Trophoblast cell (in vitro differentiated cells and primary cell): ENCODE measurements around the gene CTNNA1.

Experiments used
- DNase-seq, 2 donors: peaks; one replicate each; pipeline ENCODE4 v3.0.0-alpha.2; 2016
- H2AFZ ChIP-seq: 2 replicates; pipeline ENCODE4 v1.6.1; 2013; ENCODE audit warnings: low read length, moderate library complexity, mild to moderate bottlenecking; ENCODE audit not compliant: insufficient read depth, poor library complexity
- H2AK5ac ChIP-seq: 2 replicates; pipeline ENCODE4 v1.6.1; 2013; ENCODE audit warnings: mild to moderate bottlenecking, low read length
- H2BK120ac ChIP-seq: 2 replicates; pipeline ENCODE4 v1.6.1; 2013; ENCODE audit warnings: low read length, mild to moderate bottlenecking, moderate library complexity; ENCODE audit not compliant: insufficient read depth, poor library complexity
- H2BK12ac ChIP-seq: 2 replicates; pipeline ENCODE4 v1.6.1; 2013; ENCODE audit warnings: mild to moderate bottlenecking, low read length, moderate library complexity
- H2BK5ac ChIP-seq: 2 replicates; pipeline ENCODE4 v1.6.1; 2013; ENCODE audit warnings: low read length, low read depth, moderate library complexity, mild to moderate bottlenecking; ENCODE audit not compliant: poor library complexity
- H3K14ac ChIP-seq: 2 replicates; pipeline ENCODE4 v1.6.1; 2013; ENCODE audit warnings: mild to moderate bottlenecking, low read length
- H3K18ac ChIP-seq: 2 replicates; pipeline ENCODE4 v1.6.1; 2013; ENCODE audit warnings: mild to moderate bottlenecking, low read length
- H3K23ac ChIP-seq: 2 replicates; pipeline ENCODE4 v1.6.1; 2013; ENCODE audit warnings: low read length
- H3K27ac ChIP-seq: 2 replicates; pipeline ENCODE4 v1.5.1; 2013; ENCODE audit warnings: low read depth, mild to moderate bottlenecking, inconsistent platforms, low read length, moderate library complexity
- H3K27me3 ChIP-seq: 2 replicates; pipeline ENCODE4 v1.6.1; 2013; ENCODE audit warnings: inconsistent platforms, mild to moderate bottlenecking, low read length, moderate library complexity; ENCODE audit not compliant: insufficient read depth
- H3K36me3 ChIP-seq, 2 experiments: 1 replicate in 1 of 2; 2 replicates in 1 of 2; pipeline ENCODE4 v1.6.1; 2013; ENCODE audit warnings: low read length in 2 of 2, mild to moderate bottlenecking in 2 of 2, moderate library complexity in 1 of 2; ENCODE audit not compliant: insufficient read depth in 2 of 2, control insufficient read depth in 1 of 2
- H3K4ac ChIP-seq: 2 replicates; pipeline ENCODE4 v1.6.1; 2013; ENCODE audit warnings: low read depth, mild to moderate bottlenecking, low read length, moderate library complexity
- H3K4me1 ChIP-seq, 2 experiments: 1 replicate in 1 of 2; 2 replicates in 1 of 2; pipeline ENCODE4 v1.6.1; 2013; ENCODE audit warnings: low read length in 2 of 2, mild to moderate bottlenecking in 2 of 2, moderate library complexity in 1 of 2; ENCODE audit not compliant: insufficient read depth in 2 of 2, control insufficient read depth in 1 of 2
- H3K4me2 ChIP-seq: 2 replicates; pipeline ENCODE4 v1.6.1; 2013; ENCODE audit warnings: inconsistent platforms, mild to moderate bottlenecking, low read length, moderate library complexity
- H3K4me3 ChIP-seq: 2 replicates; pipeline ENCODE4 v1.5.1; 2013; ENCODE audit warnings: mild to moderate bottlenecking, low read depth, low read length, inconsistent platforms
- H3K79me1 ChIP-seq: one replicate; pipeline ENCODE4 v1.6.1; 2013; ENCODE audit warnings: low read length
- H3K79me2 ChIP-seq: 2 replicates; pipeline ENCODE4 v1.6.1; 2013; ENCODE audit warnings: low read length, mild to moderate bottlenecking; ENCODE audit not compliant: control insufficient read depth, insufficient read depth, poor library complexity
- H3K9ac ChIP-seq: 2 replicates; pipeline ENCODE4 v1.6.1; 2013; ENCODE audit warnings: mild to moderate bottlenecking, low read length
- H3K9me3 ChIP-seq: 2 replicates; pipeline ENCODE4 v1.6.1; 2013; ENCODE audit warnings: low read depth, mild to moderate bottlenecking, control low read depth, inconsistent platforms, low read length; ENCODE audit not compliant: insufficient read depth
- H4K12ac ChIP-seq: 2 replicates; pipeline ENCODE4 v1.6.1; 2013; ENCODE audit warnings: low read depth, mild to moderate bottlenecking, low read length, moderate library complexity
- H4K8ac ChIP-seq: 2 replicates; pipeline ENCODE4 v1.6.1; 2013; ENCODE audit warnings: low read depth, mild to moderate bottlenecking, low read length, moderate library complexity
- H4K91ac ChIP-seq: one replicate; pipeline ENCODE4 v1.6.1; 2013; ENCODE audit warnings: low read depth, mild to moderate bottlenecking, low read length, moderate library complexity
- WGBS: extraction: QIAGEN DNeasy Blood & Tissue Kit; methylation state at CpG from one replicate; pipeline ENCODE4 v1.1.7; 2013; ENCODE audit warnings: missing lambda C conversion rate; ENCODE audit not compliant: insufficient read length, insufficient coverage; ENCODE audit errors: extremely low coverage; 5-methylcytosine and 5-hydroxymethylcytosine counted together

The CTNNA1 gene

GRCh38 chr5:138948471-138949222 lies 195.4 kb downstream of the CTNNA1 start:
- Histone ChIP-seq H2AFZ (no peak overlapping the region), H3K4me1 (peaks cover 0 to 2% of the 10 kb centered on the region in 2 experiments), H3K27ac (no peak overlapping the region), H3K27me3 (no peaks in the 10 kb centered on the region), H3K79me2 (no peaks in the 10 kb centered on the region), H2AK5ac (no peak overlapping the region), H3K9me3 (peaks cover 2% of the 10 kb centered on the region), H4K91ac (no peak overlapping the region), H3K4ac (no peak overlapping the region), H2BK120ac (no peak overlapping the region), H3K14ac (no peak overlapping the region), H3K4me3 (no peak overlapping the region), H3K9ac (no peak overlapping the region), H3K23ac (no peak overlapping the region), H4K8ac (no peak overlapping the region), H3K79me1 (no peaks in the 10 kb centered on the region), H3K4me2 (no peak overlapping the region), H3K36me3 (peaks cover 3 to 7% of the 10 kb centered on the region in 2 experiments), H2BK12ac (no peak overlapping the region), H2BK5ac (no peak overlapping the region), H3K18ac (no peak overlapping the region), H4K12ac (no peak overlapping the region)
- DNase-seq: no peak
- WGBS: no CpG with 5 or more reads among the region's 23 CpGs

GRCh38 chr5:138949223-138949574 lies 196.0 kb downstream of the CTNNA1 start:
- peaks cover 0 to 2% of the 10 kb centered on the region in 2 experiments for H3K4me1 ChIP-seq
- WGBS: no CpG with 5 or more reads among the region's 4 CpGs

GRCh38 chr5:138949988-138950387 lies 196.8 kb downstream of the CTNNA1 start:
- no CpG with 5 or more reads among the region's 3 CpGs for WGBS

More at GRCh38 chr5:138949223-138949574, 196.0 kb downstream of the CTNNA1 start:
- Histone ChIP-seq H3K23ac (no peak overlapping the region), H3K14ac (no peak overlapping the region), H2AK5ac (no peak overlapping the region), H3K79me1 (no peaks in the 10 kb centered on the region), H3K4me2 (no peak overlapping the region), H4K8ac (no peak overlapping the region), H3K9me3 (peaks cover 2% of the 10 kb centered on the region), H3K4me3 (no peak overlapping the region), H4K12ac (no peak overlapping the region), H3K27me3 (no peaks in the 10 kb centered on the region), H3K36me3 (peaks cover 3 to 7% of the 10 kb centered on the region in 2 experiments), H2BK120ac (no peak overlapping the region), H3K27ac (no peak overlapping the region), H2BK12ac (no peak overlapping the region), H3K79me2 (no peaks in the 10 kb centered on the region), H3K9ac (no peak overlapping the region), H2BK5ac (no peak overlapping the region), H3K4ac (no peak overlapping the region), H3K18ac (no peak overlapping the region), H4K91ac (no peak overlapping the region), H2AFZ (no peak overlapping the region)
- no peak for DNase-seq

GRCh38 chr5:138950421-138951031 lies 197.3 kb downstream of the CTNNA1 start:
- no peak overlapping the region for H3K18ac ChIP-seq
- H3K4me1 ChIP-seq: peaks cover 0 to 5% of the 10 kb centered on the region in 2 experiments
- H3K27ac ChIP-seq: no peak overlapping the region

More at GRCh38 chr5:138949988-138950387, 196.8 kb downstream of the CTNNA1 start:
- Histone ChIP-seq H3K9me3 (peaks cover 2% of the 10 kb centered on the region), H3K23ac (no peak overlapping the region), H3K27ac (no peak overlapping the region), H2AK5ac (no peak overlapping the region), H3K27me3 (no peaks in the 10 kb centered on the region), H2BK5ac (no peak overlapping the region), H4K8ac (no peak overlapping the region), H3K36me3 (peaks cover 3 to 7% of the 10 kb centered on the region in 2 experiments), H2AFZ (no peak overlapping the region), H2BK12ac (no peak overlapping the region), H3K79me1 (no peaks in the 10 kb centered on the region), H4K12ac (no peak overlapping the region), H3K4me1 (peaks cover 0 to 5% of the 10 kb centered on the region in 2 experiments), H3K79me2 (no peaks in the 10 kb centered on the region), H3K4me3 (no peak overlapping the region), H3K4me2 (no peak overlapping the region), H3K4ac (no peak overlapping the region), H2BK120ac (no peak overlapping the region), H4K91ac (no peak overlapping the region), H3K18ac (no peak overlapping the region), H3K9ac (no peak overlapping the region), H3K14ac (no peak overlapping the region)
- DNase-seq: no peak

More at GRCh38 chr5:138950421-138951031, 197.3 kb downstream of the CTNNA1 start:
- H4K8ac ChIP-seq: no peak overlapping the region
- no peak overlapping the region for H2BK120ac ChIP-seq
- H3K9ac ChIP-seq: no peak overlapping the region
- H4K12ac ChIP-seq: no peak overlapping the region
- no peak overlapping the region for H3K4me3 ChIP-seq
- no peak overlapping the region for H3K4me2 ChIP-seq
- no peak overlapping the region for H3K4ac ChIP-seq
- no peak for DNase-seq
- no peak overlapping the region for H2AK5ac ChIP-seq
- no peak overlapping the region for H2BK5ac ChIP-seq
- H3K14ac ChIP-seq: no peak overlapping the region
- no peaks in the 10 kb centered on the region for H3K27me3 ChIP-seq
- no peak overlapping the region for H3K23ac ChIP-seq
- H2AFZ ChIP-seq: no peak overlapping the region
- peaks cover 3 to 7% of the 10 kb centered on the region in 2 experiments for H3K36me3 ChIP-seq
- H3K79me1 ChIP-seq: no peaks in the 10 kb centered on the region
- H4K91ac ChIP-seq: no peak overlapping the region
- H2BK12ac ChIP-seq: no peak overlapping the region
- H3K79me2 ChIP-seq: no peaks in the 10 kb centered on the region
- peaks cover 2% of the 10 kb centered on the region for H3K9me3 ChIP-seq
- no CpG with 5 or more reads among the region's 14 CpGs for WGBS
